Measurements from ENCODE around the gene GJC2.

DNA sequence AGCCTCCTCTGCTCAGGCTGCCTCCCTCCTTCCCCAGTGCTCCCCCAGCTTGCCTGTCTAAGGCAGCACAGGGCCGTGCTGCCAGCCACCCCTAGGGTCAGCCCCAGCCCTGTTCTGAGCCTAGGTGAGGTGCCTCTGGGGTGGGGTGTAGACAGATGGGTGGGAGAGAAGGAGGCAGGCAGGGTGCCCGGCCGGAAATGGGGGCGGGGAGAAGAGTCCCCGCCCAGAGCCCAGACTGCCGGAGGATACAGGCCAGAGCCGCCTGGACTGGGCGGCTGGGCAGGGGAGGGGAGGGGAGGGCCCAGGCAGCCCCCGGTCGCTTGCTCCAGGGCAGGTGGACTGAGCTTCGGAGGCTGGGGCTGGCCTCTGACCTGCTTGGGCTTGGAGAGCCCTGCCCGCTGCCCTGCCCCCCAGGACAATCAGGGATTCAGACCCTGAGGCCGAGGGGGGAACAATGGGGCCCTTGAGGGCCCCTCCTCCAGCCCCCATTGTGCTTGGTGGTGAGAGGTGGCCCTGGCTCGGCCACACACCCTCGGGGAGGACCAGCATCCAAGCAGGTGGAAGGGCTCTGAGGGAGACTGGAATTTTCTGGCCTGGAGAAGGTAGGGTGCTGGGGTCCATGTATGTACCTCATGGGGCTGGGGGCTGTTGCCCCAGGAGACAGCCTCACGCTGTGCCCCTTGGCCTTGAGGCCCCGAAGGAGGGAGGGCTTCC is at the start of gene GJC2:
- TF ChIP-seq, protein P1, sequence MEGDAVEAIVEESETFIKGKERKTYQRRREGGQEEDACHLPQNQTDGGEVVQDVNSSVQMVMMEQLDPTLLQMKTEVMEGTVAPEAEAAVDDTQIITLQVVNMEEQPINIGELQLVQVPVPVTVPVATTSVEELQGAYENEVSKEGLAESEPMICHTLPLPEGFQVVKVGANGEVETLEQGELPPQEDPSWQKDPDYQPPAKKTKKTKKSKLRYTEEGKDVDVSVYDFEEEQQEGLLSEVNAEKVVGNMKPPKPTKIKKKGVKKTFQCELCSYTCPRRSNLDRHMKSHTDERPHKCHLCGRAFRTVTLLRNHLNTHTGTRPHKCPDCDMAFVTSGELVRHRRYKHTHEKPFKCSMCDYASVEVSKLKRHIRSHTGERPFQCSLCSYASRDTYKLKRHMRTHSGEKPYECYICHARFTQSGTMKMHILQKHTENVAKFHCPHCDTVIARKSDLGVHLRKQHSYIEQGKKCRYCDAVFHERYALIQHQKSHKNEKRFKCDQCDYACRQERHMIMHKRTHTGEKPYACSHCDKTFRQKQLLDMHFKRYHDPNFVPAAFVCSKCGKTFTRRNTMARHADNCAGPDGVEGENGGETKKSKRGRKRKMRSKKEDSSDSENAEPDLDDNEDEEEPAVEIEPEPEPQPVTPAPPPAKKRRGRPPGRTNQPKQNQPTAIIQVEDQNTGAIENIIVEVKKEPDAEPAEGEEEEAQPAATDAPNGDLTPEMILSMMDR (IDR thresholded peaks at IDR 0.05): no peak
- TF ChIP-seq EZH2 (IDR thresholded peaks at IDR 0.05; ENCODE audit: borderline replicate concordance, insufficient read depth, low read depth, low read length, poor library complexity, severe bottlenecking): no peak
